Activated T-cell treated with anti-CD3 and anti-CD28 coated beads for 4 hours (primary cell): ENCODE data around the gene CAMK4.
"Not testable (repeated sequence)": the region's sequence is repeated elsewhere in the genome, so short reads cannot be mapped to it uniquely, and the experiment has no call there.

ENCODE experiments used
- DNase-seq: peaks from one replicate; pipeline ENCODE4 v3.0.0-alpha.2; 2020

The CAMK4 gene

GRCh38 chr5:111320953-111321352 is 96.8 kb downstream of the CAMK4 start:
- DNase-seq, result no peak

- no peak for DNase-seq
Measured at GRCh38 chr5:111321376-111321775, 97.2 kb downstream of the CAMK4 start.

DNA sequence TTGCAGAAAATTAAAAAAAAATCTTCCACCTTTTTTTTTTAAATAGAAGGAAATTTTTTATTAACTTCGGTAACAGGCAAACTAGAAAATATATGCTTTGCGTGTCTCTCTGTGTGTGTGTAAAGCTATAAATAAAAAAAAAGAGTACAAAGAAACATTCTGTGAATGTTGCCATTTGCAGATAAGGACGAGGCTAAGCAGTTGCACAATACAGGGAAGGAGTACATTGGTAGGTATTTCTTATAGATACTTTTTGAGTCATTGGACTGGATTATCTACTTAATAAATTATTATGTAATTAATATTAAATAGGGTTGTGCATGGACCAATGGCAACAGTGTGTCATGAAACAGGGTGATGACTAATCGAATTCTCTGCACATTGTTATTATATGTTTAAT is 102.4 kb downstream of the CAMK4 start:
- DNase-seq, result no peak

- DNase-seq, result no peak
Measured at GRCh38 chr5:111337133-111337532, 112.9 kb downstream of the CAMK4 start.

DNA sequence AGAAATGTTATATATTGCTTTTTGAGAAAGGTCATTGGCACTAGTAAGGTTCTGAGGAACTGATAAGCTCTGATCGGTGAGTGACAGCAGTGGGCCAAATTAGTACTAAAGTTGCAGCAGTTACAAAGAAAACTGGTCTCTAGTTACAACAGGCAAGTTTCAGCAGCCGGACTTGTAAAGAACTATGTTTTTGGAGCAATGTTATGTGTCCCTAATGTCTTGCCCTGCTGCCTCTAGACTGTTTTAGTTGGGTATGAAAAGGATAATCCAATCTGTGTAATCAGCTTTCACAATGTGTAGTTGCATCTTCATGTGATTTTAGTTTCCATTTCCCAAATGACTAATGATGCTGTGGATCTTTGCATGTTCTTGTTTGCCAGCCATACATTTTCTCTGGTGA is 113.5 kb downstream of the CAMK4 start:
- DNase-seq, result no peak

DNA sequence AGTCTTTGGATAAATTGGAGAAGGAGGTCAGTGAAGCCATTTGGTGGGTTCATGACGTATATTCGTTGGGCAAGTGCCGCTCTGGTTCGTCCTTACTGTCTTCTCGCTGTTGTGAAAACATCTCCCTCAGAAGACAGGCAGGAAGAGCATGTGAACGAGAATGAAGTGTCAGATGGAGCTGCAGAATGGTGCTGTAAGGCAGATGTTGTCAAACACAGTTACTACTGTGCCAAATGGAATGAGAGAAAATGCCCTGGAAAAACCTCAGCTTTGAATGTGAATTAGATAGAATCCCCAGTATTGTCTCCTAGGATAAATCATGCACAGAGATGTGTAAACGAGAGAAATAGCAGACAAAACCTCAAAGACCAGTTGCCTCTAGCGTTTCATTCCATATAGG is 121.5 kb downstream of the CAMK4 start:
- DNase-seq, result no peak

- DNase-seq, result no peak
Measured at GRCh38 chr5:111347021-111347420, 122.8 kb downstream of the CAMK4 start.

GRCh38 chr5:111348661-111349329 is 124.6 kb downstream of the CAMK4 start:
- DNase-seq, result no peak

DNA sequence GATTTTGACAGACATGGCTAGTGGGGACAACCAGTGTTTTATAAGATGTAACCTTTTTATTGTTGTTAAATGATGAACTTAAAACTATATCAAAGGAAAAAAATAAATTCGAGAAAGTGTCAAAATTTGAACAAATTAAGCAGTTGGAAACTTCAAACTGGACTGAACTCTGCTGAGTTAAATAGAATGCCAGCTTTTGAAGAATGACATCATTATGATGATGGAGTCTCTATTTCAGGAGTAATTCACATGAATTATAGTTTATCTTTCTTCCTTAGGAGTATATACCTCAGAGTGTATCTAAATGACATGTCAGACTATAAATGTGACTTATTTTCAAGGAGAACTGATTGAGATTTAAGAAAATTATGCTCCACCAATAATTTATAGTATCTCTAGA is 125.2 kb downstream of the CAMK4 start:
- DNase-seq, result no peak

DNA sequence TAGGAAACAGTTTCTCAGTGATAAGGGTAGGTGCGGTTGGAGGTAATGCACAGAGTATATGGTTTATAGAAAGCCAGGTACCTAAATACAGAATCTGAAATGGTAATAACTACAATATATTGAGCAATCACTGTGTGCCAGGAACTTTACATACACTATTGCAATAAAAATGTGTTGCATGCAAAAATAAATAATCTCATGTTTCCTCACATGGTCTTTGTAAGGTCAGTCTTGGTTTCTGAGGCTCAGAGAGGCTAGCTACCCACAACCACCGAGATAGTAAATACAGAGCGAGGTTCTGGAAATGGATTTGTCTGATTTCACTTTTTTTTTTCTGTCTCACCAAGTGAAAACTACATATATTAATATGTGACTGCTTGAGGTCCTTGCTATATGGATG is 128.9 kb downstream of the CAMK4 start:
- no peak for DNase-seq

DNA sequence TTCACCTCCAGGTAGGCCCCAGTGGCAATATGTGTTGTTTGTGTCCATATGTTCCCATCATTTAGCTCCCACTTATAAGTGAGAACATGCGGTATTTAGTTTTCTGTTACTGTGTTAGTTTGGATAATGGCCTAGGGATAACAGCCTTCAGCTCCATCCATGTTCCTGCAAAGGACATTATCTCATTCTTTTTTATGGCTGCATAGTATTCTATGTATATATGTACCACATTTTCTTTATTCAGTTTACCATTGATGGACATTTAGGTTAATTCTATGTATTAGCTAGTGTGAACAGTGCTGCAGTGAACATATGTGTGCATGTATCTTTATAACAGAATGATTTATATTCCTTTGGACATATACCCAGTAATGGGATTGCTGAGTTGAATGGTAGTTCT is 134.5 kb downstream of the CAMK4 start:
- DNase-seq, result not testable (repeated sequence)

DNA sequence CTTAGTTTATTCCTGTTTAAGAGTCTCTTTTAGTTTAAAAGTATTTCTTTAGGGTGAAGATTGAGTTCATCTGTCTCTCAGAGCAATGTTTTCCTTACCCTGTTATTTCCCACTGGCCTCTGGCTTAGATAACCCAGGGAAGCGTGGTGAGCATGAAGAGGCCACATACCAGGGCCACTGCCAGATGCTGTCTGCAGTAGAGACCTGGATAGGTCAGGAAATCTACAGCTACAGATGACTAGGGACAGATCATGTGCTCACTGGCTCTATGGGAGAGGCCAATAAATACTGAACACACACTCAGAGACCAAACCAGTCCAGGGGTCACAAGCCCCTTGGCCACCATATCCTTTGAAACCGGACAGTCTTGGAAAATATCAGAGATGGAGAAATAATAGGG is 136.0 kb downstream of the CAMK4 start:
- no peak for DNase-seq

DNA sequence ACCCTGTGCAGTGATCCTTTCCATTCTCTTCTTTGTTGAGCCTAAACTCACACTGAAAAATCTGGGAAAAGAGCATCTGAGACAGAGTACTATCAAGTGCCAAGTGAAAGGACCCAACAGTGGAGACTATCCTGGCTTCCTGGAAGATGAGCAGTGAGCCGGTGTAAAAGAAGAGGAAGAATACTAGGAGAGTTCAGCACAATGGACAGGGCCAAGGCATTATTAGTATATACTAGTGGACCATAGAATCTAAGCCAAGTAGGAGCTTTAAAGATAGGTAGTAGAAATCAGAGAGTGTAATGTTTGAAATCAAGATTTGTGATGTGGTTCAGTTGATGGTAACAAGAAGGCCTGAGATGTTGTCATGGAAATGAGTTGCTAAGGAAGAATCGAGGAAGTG is 140.8 kb downstream of the CAMK4 start:
- no peak for DNase-seq

GRCh38 chr5:111366388-111366787 is 142.2 kb downstream of the CAMK4 start:
- no peak for DNase-seq

DNA sequence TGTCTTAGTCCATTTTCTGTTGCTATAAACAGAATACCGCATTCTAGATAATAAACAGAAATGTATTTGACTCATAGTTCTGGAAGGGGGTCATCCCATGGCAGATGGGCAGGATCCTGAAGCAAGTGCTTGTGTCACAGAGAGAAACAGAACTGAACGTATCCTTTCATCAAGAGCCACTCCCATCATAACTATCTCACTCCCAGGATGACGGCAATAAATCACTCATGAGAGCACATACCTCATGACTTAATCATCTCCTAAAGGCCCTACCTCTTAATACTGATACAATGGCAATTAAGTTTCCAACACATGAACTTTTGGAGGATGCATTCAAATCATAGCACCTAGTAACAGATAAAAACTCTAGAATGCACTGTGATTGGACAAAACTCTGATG is 142.9 kb downstream of the CAMK4 start:
- no peak for DNase-seq

GRCh38 chr5:111372799-111373198 is 148.6 kb downstream of the CAMK4 start:
- no peak for DNase-seq

DNA sequence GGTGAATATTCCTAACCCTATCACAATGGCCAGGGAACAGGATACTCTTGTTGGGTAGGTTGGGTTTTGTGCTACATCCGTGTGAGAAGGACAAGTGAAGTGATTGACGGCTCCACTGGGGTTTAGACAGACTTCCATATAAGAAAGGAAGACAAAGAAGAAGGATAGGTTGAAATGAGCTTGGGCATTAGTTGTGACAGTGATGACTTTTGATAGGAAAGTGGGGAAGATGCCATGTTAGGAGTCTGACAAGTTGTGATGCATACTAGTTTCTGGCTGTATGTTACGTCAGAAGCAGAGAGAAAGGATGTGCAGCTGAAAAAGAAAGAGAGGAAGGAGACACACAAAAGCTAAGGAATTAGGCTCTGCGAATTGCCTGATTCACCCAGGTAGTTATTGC is 150.2 kb downstream of the CAMK4 start:
- no peak for DNase-seq

DNA sequence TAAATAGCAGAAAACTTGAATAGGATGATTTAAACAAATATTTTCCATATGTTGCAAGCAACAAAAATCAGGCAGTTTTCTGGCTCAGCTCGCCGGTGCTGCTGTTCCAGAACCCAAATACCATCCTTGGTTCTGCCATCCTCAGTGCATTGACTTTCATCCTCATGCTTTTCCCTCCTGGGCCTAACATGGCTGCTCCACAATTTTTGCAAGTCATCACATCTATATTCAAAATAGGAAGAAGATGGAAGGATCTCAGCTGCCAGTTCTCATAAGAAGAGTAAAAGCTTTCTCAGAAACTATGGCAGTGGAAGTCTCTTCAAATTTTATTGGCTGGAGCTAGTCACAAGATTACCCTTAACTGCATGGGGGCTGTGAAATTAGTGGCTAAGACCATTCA is 151.5 kb downstream of the CAMK4 start:
- no peak for DNase-seq

DNA sequence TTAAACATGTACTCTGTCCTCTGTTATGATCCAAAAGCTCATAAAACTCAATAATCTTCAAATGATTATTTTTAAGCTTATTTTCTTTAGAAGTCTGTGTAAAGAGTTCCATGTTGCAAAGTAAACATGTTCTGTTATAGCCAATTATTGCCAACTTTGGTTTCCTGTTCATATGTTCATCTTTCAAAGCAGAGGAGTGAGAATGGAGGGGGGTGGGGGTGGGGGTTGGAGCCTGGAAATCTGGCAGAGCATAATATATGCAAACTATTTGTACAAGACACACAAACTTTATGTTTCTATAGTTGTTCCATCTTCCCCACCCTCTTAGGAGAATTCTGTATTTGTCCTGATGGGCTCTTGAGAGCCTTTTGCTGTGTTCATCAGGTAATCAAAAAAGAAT is 153.1 kb downstream of the CAMK4 start:
- no peak for DNase-seq

- DNase-seq, result no peak
Measured at GRCh38 chr5:111379391-111379816, 155.2 kb downstream of the CAMK4 start.

DNA sequence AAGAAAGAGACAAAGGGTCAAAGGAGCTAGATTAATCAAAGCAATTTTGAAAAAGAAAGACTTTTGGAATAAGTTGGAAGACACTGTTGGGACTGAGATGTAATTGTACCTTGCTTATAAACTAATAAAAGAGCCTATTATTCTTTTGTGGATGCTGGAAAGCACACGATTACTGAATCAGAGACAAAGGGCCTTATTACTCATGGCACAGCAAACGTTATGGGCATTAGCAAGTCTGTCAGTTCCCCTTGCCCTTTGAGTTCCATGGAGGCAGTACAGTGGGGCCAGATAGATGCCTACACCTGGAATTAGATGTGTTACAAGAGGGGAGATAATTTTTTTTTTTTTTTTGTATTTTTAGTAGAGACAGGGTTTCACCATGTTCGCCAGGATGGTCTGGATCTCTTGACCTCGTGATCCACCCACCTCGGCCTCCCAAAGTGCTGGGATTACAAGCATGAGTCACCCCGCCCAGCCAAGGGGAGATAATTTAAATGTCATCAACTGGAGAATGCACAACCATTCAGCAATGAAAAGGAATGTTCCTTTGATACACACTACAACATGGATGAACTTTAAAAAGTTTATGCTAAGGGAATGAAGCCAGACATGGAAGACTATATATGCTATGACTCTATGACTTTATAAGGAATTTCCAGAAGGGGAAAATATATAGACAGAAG is 159.2 kb downstream of the CAMK4 start:
- no peak for DNase-seq

DNA sequence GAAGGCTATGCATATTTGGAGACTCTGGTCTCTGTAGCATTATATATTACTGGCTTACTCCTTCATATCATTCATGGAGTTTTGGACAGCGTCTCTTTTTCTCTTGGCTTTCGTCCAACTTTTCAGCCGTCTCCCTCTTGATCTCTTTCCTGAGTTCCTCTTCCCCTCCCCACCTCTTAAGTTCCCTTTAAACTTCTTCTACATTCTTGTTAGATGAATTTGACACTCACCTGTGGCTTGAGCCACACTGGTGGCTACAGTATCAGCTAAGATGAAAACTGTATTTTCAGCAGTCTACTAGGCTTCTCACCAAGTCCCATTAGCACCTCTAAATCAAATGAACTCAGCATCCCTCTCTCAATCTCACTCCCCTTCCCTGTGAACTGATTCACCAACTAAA is 160.0 kb downstream of the CAMK4 start:
- DNase-seq, result no peak

GRCh38 chr5:111385051-111385450 is 160.9 kb downstream of the CAMK4 start:
- no peak for DNase-seq

DNA sequence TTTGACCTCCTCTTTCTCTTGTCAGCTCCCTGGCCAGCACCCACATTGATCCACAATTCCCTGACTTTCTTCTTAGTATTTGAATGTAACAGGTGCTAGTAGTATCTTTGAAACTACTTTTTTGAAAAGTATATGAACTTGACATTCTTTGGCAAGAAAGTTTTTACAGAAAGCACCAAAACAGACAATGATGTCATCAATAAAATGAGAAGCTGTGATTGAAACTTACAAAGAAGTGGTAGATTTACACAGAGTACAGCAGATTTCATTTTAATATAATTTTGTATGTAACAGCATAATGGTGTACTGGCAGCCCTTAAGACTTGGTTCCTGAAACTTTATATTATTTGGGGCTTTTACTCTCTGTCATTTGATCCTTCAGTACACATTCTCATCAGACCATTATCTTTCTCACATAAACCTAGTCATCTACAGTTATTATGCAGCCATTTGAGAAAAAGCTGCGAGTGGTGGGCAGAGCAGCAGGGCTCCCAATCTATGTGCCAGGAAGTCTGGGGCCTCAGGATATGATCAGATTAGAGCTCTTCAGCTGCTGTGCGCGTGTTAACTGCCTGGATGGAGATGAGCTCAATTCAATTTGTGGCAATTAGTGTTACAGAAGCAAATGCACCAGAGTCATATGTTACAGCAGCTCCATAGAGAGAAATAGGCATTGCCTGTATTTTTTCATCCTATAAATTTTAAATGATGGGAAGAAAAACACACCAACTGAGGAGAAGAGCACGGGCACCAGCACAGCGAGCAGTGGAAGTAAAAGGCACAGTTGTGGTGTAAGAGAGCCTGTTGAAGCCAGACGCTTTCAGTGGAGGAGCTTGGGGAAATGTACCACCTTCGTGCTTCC is 162.0 kb downstream of the CAMK4 start:
- DNase-seq, result no peak
